GM19328 (cell line): ENCODE results near the gene TEX264.

Experiments
- ATAC-seq: cut with Tn5 transposase; IDR thresholded peaks from one replicate; pipeline ENCODE4 v1.9.1; 2021; ENCODE audit warnings: mild to moderate bottlenecking, moderate library complexity; ENCODE audit not compliant: unreplicated experiment

The TEX264 gene

DNA sequence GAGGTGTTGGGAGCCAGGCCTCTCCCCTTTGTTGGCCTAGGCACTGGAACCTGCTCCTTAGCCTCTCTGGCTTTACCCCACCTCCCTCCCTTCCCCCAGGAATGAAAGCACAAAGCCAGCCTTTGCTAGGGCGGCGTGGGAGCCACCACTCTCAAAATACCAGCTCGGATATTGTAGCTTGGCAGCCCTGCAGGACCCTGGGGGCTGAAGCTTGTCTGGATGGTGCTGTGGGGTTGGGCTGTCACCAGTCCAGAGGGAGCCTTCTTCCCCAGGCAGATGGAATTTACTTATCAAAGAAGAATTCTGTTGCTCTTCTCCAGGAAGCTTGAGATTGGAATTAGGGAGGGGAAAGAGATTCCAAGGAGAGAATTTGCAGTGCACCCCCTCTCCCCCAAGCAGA lies 20.9 kb downstream of the TEX264 start:
- ATAC-seq = no peak

DNA sequence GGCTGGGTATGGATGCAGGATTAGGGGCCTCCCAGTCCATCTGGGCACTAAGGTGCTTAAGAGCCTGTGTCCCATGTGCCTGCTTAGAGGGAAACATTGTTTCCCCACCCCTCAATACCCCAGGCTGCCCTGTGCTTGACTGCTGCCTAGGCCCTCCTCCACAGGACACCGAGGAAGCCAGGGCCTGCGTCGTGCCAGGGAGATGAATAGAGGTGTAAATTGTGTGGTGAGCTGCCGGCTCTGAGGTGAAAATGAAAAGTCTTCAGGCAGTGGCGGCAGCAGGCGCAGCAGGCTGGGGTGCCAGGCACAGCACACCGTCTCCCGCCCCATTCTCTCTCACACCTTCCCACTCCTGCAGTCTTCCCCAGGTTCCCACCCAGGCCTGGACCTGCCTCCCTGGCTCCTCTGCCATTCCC lies 21.9 kb downstream of the TEX264 start:
- ATAC-seq = no peak

DNA sequence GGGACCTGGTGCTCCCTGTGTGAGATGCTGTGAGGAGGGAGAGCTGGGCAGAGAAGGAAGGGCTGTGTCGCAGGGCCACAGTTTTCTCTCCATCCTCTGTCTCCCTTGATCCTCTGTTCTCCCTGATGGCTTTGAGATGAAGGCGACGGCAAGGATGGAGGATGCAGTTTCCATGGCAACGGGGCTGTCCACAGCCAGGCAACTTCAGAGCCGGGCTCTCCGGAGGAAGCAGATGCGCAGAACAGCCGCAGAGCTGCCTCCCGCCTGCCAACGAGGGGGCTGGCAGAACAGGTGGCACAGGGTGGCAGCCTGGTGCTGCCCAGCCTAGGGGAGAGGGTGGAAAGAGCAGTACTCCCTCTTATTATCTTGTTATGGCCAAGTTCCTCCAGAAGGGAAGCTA lies 25.9 kb downstream of the TEX264 start:
- no peak for ATAC-seq

DNA sequence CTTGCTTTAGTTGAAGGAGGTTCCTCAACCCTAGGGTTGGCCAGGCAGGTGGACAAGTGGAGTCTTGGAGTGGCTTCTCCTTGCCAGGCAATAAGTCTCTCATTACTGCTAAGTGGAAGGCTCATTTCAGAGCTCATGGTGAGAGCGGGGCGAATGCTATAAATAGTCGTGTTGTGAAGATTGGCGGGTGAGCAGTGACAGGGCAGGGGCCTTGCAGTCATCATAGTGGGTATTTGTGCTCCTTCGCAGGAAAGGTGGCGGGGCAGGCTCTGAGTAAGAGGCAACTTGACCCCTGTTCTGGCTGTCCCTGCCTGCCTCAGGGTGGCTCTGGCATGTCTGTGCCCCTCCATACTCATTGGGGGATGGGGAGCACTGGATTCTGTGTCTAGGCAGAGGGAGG lies 27.2 kb downstream of the TEX264 start:
- ATAC-seq = no peak

DNA sequence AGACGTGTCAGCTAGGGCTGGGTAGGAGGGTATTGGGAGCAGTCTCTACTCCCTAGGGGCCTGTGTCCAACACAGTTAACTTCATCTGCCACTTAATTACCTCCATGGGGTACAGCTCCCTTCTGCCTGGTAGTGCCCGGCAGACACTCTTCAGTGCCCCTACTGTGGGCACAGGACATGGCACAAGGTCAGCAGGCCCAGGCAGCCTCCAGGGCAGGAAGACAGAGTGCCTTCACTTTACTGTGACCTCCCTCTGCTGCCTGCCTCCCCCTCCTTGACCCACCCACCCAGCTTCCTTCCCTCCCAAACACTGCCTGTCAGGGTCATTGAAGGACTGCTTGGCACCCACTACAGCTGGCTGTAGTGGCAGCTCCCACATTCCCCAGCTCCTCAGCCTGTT lies 29.4 kb downstream of the TEX264 start:
- no peak for ATAC-seq

DNA sequence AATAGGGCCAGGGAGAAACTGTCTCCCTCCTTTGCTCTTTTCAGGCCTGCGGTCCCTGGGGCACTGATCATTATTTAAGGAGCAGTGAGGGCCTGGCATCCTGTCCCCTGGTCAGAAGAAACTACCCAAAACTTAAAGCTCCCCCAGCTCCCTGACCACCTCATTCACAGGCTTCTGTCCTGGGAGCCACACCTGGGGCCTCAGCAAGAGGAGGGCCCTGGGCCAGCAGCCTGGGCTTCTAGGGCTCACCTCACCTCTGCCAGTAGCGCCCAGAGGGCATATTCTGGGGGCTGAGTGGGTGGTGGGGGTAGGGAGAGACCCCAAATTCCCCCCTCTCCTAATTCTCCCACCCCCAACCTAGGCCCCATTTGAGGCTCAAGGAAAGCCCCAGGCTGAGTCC lies 31.1 kb downstream of the TEX264 start:
- no peak for ATAC-seq

DNA sequence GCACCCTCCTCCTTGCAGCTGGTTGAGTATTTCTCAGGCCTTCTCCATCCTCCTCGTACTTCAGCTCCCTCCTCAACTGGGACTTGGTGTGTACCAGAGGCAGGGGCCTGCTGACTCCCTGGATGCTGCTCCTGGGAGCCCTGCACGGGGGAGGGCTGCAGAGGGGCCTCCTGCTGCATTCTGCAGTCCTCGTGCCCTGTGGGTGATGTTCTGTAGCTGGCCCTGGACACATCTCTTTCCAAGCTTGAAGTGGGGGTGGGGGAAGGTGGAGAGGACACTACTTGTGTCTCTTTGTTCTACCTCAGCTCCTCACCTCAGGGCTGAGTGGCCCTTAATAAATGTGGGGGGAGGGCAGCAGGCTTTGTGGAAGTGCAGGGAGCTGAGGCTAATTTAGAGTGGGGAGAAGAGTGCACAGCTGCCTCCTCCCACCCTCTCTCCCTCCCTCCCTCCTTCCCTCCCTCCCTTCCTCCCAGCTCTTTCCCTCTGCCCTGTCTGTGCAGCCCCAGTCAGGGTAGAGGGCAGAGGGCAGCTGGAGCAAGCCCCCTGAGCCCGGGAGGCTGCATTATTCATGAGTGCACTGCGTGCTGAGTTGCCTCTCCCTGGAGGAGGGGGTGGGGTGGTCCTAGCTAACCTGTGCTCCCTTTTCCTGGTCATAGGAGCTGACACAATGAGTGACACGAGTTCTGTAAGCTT lies 32.2 kb downstream of the TEX264 start:
- ATAC-seq = no peak

DNA sequence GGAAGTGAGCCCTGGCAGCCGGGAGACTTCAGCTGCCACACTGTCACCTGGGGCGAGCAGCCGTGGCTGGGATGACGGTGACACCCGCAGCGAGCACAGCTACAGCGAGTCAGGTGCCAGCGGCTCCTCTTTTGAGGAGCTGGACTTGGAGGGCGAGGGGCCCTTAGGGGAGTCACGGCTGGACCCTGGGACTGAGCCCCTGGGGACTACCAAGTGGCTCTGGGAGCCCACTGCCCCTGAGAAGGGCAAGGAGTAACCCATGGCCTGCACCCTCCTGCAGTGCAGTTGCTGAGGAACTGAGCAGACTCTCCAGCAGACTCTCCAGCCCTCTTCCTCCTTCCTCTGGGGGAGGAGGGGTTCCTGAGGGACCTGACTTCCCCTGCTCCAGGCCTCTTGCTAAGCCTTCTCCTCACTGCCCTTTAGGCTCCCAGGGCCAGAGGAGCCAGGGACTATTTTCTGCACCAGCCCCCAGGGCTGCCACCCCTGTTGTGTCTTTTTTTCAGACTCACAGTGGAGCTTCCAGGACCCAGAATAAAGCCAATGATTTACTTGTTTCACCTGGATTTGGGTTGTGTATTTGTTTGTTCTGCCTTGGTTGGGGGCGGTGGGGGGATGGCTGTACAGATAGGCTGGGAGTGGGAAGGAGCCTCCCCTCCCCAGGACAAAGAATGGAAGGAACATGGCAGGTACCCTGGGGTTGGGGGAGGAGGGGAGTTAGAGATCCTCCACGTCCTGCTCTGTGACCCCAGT lies 32.9 kb downstream of the TEX264 start:
- no peak for ATAC-seq

DNA sequence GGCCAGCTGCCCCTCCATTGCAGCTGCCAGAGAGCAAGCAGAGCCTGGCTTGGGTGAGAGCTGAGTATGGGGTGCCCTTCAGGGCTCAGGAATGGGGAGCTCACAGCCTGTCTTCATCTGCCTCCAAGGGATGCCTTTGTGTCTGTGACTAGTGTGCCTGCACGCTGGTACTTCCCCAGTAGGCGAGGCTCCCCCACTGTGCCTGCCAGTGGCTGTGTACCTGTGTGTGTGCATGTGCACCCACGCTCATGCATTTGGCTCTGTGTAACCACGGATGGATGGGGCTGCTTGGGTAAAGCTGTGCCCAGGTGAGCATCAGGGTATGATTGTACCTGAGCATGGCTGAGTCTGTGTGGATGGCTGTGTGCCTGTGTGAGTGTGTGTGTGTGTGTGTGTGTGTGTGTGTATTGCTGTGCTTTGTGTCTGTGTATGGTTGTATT lies 33.5 kb downstream of the TEX264 start:
- no peak for ATAC-seq

DNA sequence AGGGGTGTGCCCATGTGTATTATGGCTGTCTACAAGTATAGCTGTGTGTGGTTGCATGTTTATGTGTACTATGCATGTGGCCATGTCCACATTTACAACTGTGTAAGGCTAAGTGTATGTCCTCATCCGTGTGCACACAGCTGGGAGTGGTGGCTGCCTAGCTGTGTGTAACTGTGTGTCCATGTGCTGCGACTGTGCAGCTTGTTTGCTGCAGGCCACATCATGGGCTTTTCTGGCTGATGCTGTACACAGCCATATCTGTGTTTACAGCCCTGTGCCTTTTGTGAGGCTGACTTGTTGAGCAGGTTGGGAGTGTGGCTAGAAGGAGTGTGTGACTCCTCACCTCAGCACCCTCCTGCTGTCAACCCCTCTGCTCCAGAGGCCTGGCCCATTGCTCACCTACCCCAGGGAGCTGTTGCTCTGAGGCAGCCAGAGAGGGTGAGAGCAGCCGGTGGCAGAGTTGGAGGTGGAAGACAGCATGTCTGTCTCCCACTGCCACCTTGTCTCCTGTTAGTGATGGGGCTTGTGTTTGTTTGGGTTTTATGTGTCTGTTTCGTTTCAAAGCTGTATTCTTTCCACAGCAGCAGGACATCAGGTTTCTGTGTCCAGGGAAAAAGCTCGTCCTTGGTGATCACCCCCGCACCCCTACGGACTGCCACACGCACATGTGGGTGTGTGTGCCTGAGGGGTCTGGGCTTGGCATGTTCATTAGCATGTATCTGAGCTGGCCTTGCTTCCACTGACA lies 34.4 kb downstream of the TEX264 start:
- ATAC-seq = no peak

DNA sequence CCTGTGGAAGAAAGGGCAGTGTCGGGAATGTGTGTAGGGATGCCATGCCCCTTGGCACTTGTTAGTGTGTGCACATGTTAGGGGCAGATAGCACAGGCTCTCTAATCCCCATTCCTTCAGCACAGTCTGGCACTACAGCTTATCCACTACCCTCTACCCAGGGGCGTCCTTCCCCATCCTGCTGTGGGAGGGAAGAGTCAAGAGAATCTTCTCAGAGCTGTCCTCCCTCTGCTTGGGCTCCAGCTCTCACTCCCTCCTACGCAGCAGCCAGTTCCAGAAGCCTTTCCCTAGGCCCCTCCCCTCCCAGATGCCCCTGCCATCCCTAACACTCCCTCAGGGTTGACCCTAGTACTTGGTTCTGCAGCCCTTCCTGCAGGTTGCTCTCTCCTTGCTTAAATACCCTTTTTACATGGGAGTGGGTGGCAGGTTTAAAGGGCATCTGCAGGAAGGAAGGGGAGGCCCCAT lies 35.0 kb downstream of the TEX264 start:
- ATAC-seq = no peak

DNA sequence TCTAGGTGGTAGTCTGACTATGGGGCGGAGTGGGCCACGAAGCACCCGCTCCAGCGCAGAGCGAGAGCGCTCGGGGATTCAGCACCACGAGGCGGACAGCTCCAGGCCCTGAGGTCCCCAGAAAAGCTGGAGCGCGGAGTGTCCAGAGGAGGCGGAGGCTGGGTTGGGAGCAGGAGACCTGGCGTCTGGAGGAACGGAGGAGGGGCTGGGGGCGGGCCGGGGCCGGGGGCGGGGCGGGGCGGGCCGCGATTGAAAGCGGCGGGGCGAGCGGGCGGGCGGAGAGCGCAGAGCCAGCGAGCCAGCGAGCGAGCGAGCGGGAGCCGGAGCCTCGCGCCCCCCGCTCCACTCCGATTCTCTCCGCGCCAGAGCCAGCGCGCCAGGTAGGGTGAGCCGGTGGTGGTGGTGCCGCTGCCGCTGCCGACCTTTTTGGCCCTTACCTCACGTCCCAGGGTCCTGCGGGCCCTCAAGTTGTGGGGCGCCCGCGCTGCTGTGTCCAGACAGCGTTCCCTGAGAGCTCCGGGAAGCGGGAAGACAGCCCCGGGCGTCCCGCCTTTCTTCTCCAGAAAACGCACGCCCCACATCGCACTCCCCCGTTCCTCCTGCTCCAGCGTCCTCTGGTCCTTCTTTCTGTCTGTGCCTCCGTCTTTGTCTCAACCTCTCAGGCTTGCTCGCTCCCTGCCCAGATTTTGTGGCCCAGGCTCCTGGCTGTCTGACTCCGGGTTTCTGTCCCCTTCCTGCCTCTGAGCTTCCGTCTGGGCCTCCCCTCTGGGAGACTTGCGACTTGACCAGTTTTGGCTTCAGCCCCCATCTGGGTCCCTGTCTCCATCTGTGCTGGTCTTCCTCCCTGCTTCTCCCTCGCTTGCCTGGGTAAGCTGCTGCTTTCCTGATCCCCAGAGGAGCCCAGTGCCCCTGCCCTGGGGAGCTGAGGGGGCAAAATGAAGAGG lies 36.0 kb downstream of the TEX264 start, which contains the start of gene GRM2:
Gene GRM2, plus strand, starts transcription at position 281 of the 944 bp plus-strand sequence. CDS start 1,916 bp downstream, outside the sequence.
- no peak for ATAC-seq

DNA sequence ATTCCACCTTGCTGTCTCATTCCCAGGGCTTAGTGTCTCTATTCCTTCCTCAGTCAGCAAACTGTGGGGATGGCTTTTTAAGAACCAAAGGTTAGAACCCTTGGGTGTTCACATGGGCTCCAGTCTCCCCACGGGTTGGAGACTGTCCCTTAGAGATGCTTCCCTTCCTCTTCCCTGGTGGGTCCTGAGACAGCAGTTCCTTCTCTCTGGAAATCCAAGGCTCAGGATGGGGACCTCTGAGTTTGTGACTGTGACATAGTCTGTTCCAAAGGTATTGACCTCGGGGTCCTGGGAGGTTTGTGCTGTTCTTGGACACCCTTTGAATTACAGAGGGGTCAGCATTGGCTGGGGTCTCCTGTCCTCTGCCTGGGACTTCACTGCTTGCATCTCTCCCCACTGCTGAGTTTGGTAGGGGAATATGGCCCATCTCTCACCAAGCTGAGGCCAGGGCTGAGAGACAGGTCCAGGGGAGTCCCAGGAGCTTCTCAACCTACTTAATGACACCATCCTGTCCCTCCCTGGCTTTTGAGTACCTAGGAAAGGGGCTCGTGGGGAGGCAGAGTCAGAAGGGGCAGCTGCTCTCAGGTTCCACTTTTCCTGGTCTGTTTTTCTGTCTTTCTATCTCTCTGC lies 37.3 kb downstream of the TEX264 start:
- ATAC-seq = no peak

DNA sequence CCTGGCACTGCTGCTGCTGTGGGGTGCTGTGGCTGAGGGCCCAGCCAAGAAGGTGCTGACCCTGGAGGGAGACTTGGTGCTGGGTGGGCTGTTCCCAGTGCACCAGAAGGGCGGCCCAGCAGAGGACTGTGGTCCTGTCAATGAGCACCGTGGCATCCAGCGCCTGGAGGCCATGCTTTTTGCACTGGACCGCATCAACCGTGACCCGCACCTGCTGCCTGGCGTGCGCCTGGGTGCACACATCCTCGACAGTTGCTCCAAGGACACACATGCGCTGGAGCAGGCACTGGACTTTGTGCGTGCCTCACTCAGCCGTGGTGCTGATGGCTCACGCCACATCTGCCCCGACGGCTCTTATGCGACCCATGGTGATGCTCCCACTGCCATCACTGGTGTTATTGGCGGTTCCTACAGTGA lies 38.0 kb downstream of the TEX264 start:
- no peak for ATAC-seq

DNA sequence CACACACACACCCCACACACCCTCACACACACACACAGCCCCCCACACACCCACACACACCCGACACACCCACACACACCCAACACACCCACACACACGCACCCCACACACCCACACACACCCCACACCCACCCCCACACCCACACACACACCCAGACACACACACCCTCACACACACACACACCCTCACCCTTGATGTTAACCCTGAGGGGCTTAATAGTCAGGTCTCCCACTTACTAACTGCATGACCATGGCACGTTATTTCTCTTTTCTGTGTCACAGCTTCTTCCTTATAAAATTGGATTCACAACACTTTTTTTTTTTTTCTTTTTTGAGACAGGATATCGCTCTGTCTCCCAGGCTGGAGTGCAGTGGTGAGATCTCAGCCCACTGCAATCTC lies 38.6 kb downstream of the TEX264 start:
- no peak for ATAC-seq

DNA sequence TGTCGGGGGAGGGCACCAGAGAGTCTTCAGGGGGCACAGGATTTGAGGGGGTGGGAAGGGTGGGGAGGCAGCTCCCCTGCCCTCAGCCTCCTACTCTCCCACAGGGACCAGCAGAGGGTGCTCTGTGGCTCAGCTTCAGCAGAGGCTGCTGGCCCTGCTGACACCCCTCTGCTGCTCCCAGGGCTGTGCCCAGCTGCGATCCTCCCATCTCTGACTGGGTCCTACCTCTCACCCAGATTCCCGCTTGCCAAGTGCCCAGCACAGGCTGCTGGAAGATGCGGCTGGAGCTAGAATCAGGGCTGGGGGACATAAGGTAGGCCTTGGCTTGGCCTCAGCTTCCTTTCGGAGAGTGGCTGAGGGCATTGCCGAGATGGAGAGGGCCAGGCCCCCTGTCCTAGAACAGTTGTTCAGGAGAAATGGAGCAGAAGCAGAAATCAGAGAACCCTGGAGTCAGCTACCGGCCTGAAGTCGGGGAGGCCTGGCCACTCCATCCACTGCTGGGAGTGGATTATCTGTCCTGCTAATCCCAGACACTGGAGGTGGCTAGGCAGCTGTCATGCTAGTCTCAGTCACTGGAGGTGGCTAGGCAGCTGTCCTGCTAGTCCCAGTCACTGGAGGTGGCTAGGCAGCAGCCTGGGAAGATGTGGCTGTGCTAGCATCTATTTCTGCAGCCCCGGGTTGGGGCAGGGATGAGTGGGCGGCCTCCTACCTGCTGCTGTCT lies 39.7 kb downstream of the TEX264 start:
- no peak for ATAC-seq

DNA sequence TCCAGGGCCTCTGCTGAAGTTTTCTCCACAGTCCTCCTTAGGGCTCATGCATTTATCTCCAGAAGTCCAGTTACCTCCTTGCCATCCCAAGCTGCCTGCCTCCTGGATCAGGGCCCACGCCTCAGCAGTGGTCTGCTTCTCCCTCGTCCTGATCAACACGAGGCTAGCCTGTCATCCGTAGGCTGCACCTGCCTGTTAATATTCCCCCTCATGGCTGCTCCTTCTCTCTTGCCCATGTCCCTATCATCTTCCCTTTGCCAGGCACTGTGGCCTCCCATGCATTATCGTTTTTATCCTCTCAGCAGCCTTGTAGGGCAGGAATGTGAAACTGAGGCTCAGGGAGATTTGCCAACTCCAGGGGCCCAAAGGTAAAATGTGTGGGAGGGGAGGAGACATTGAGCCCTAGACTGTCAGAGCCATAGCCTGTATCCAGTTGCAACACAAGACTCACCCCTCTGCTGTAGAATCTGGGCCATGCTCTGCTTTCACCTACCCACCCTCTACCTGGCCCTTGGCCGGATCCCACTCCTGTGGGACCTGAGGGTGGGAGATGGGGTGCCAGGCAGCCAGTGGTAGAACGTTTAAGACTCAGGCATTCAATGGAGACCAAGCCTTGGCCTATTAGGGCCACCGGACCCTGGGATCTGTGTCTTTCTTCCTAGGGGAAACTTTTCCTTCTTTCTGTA lies 40.4 kb downstream of the TEX264 start:
- ATAC-seq = no peak

DNA sequence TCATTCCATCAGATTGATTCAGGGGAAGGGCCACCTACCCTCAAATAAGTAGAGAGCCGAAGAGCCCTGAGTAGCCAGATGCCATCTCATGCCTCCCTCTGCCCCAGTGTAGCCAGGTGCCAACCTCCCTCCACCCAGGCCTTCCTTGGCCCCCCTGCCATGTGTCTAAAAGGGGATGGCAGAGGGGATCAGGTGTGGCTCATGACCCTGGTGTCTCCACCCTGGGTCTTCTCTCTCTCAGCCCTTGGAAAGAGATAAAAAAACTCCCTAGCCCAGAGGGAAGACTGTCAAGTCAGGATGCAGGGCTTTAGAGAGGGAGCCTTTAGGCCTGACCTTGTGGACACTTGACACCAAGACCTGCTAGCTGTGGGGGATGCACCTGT lies 41.0 kb downstream of the TEX264 start:
- no peak for ATAC-seq

DNA sequence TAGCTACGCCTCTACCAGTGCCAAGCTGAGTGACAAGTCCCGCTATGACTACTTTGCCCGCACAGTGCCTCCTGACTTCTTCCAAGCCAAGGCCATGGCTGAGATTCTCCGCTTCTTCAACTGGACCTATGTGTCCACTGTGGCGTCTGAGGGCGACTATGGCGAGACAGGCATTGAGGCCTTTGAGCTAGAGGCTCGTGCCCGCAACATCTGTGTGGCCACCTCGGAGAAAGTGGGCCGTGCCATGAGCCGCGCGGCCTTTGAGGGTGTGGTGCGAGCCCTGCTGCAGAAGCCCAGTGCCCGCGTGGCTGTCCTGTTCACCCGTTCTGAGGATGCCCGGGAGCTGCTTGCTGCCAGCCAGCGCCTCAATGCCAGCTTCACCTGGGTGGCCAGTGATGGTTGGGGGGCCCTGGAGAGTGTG lies 41.5 kb downstream of the TEX264 start:
- ATAC-seq = no peak
